K562 treated with DMSO at 1 percent for 24 hours (cell line): ENCODE data around the gene RFPL1. TPM values are rescaled to one million over a fixed set of nuclear protein-coding genes. Genes with fewer than 3 reads are reported as not detected.

Experiments
- total RNA-seq: library from RNA; unstranded; fragments of 300-600 nt; gene quantifications from 2 replicates; pipeline ENCODE4 v1.2.3, GENCODE V29; 2022; ENCODE audit warnings: low read depth; ENCODE audit not compliant: insufficient read depth

The RFPL1 gene
- not detected in 2 replicates for total RNA-seq

GRCh38 chr22:29438283-29438682 is at the start of gene RFPL1:
TSS of gene RFPL1 (plus strand) at chr22:29438583.

GRCh38 chr22:29479417-29480261 is 41.3 kb downstream of the RFPL1 start, which contains the start of gene NEFH:
TSS of gene NEFH (plus strand) at chr22:29480218. CDS start at chr22:29480263, 45 bp downstream.

Other genes with a start within 250 kb of the RFPL1 start
- 50.7 and 57.1 TPM in 2 replicates for gene EMID1, start 232.7 kb upstream of the RFPL1 start, total RNA-seq
- 34.9 and 43.6 TPM in 2 replicates for gene RHBDD3, start 170.6 kb upstream of the RFPL1 start, total RNA-seq
- gene EWSR1, start 170.3 kb upstream of the RFPL1 start, total RNA-seq = 164 and 181 TPM in 2 replicates
- gene GAS2L1, start 131.9 kb upstream of the RFPL1 start, total RNA-seq = 25.4 and 25.5 TPM in 2 replicates
- gene RASL10A, start 122.9 kb upstream of the RFPL1 start, total RNA-seq = 0.82 TPM in 1 of 2 replicates, not detected in the other
- 84.0 and 91.3 TPM in 2 replicates for gene AP1B1, start 50.0 kb upstream of the RFPL1 start, total RNA-seq
- 2.7 and 3.6 TPM in 2 replicates for gene NEFH, start 41.6 kb downstream of the RFPL1 start, total RNA-seq
- 35.0 and 40.0 TPM in 2 replicates for gene THOC5, start 115.2 kb downstream of the RFPL1 start, total RNA-seq
- gene NIPSNAP1, start 142.5 kb downstream of the RFPL1 start, total RNA-seq = 29.2 and 30.0 TPM in 2 replicates
- 9.3 and 9.7 TPM in 2 replicates for gene NF2, start 165.1 kb downstream of the RFPL1 start, total RNA-seq